ENCODE measurements around the gene PLEKHA7. TPM values are rescaled to one million over a fixed set of nuclear protein-coding genes. Genes with fewer than 3 reads are reported as not detected.

The PLEKHA7 gene
- total RNA-seq, 1 experiment from 2014 or later: 13.0 TPM

- TF ChIP-seq ATF2 (CRISPR knock-in tag; IDR thresholded peaks at IDR 0.05; ENCODE audit: borderline replicate concordance, low read depth): no peak
- no peak for TF ChIP-seq AR (CRISPR knock-in tag; IDR thresholded peaks at IDR 0.05)
- TF ChIP-seq E2F1 (CRISPR knock-in tag; IDR thresholded peaks at IDR 0.05): no peak
- no peak for TF ChIP-seq TEAD4 (CRISPR knock-in tag; IDR thresholded peaks at IDR 0.05)
These were observed 202.8 kb downstream of the PLEKHA7 start (continued) for GRCh38 chr11:16811136-16812020.

- H3K27ac Mint-ChIP-seq: 0 out of 2 replicates have a peak overlapping the region, but pooled peaks have one; percentile 33
- ChIA-PET CTCF (interaction anchor here (0.9 to 4.0 kb wide), 4 partner anchors 10 to 253 kb away, joined by 3 to 18 read pairs (median 7); no protein-coding TSS in a partner anchor), POLR2A (no interaction called here)
- ATAC-seq (no peak), DNase-seq (ENCODE audit: low spot score) (no peak)
- H3K4me1 Mint-ChIP-seq: peaks cover 7% of the 10 kb centered on the region
- no peak overlapping the region for H3K4me3 Mint-ChIP-seq
- no peaks in the 10 kb centered on the region for H3K9me3 Mint-ChIP-seq
- no peaks in the 10 kb centered on the region for H3K27me3 Mint-ChIP-seq (ENCODE audit: low read depth)
- peaks cover 13% of the 10 kb centered on the region; the same call in 1 of the 2 replicates for H3K36me3 Mint-ChIP-seq
- no peak for TF ChIP-seq USF2 (CRISPR knock-in tag; IDR thresholded peaks at IDR 0.05)
- no peak for TF ChIP-seq SP1 (CRISPR knock-in tag; conservative IDR thresholded peaks at IDR 0.05)
- no peak for TF ChIP-seq ZNF219 (CRISPR knock-in tag; IDR thresholded peaks at IDR 0.05; ENCODE audit: borderline replicate concordance)
- no peak for TF ChIP-seq ZNF425 (CRISPR knock-in tag; conservative IDR thresholded peaks at IDR 0.05)
- TF ChIP-seq JUN (CRISPR knock-in tag; IDR thresholded peaks at IDR 0.05): no peak
- TF ChIP-seq ZNF281 (CRISPR knock-in tag; IDR thresholded peaks at IDR 0.05): no peak
- TF ChIP-seq AR (CRISPR knock-in tag; IDR thresholded peaks at IDR 0.05): no peak
- TF ChIP-seq ZNF416 (CRISPR knock-in tag; IDR thresholded peaks at IDR 0.05): no peak
- no peak for TF ChIP-seq ZBTB21 (CRISPR knock-in tag; IDR thresholded peaks at IDR 0.05; ENCODE audit: borderline replicate concordance)
- TF ChIP-seq ZNF512 (CRISPR knock-in tag; IDR thresholded peaks at IDR 0.05; ENCODE audit: borderline replicate concordance): no peak
- TF ChIP-seq USF1 (CRISPR knock-in tag; IDR thresholded peaks at IDR 0.05): no peak
These were observed 204.1 kb downstream of the PLEKHA7 start for GRCh38 chr11:16809886-16810668.

Measured in WTC11 (cell line).